Mesodermal cell (in vitro differentiated cells): ENCODE data around the gene WDR88.
"Not testable (repeated sequence)": the region's sequence is repeated elsewhere in the genome, so short reads cannot be mapped to it uniquely, and the experiment has no call there.

Experiments used
- H3K27ac ChIP-seq: 2 replicates; pipeline ENCODE4 v1.7.0; 2013; ENCODE audit warnings: mild to moderate bottlenecking, low read depth, low read length, moderate library complexity; ENCODE audit not compliant: severe bottlenecking
- H3K36me3 ChIP-seq: 2 replicates; pipeline ENCODE4 v1.7.1; 2013; ENCODE audit warnings: mild to moderate bottlenecking, low read length, moderate library complexity; ENCODE audit not compliant: control insufficient read depth, insufficient read depth
- H3K4me1 ChIP-seq: one replicate; pipeline ENCODE4 v1.7.1; 2013; ENCODE audit warnings: mild to moderate bottlenecking, low read length; ENCODE audit not compliant: insufficient read depth, control insufficient read depth, poor library complexity, severe bottlenecking
- H3K4me3 ChIP-seq: 2 replicates; pipeline ENCODE4 v1.7.0; 2013; ENCODE audit warnings: low read length, control low read depth, mild to moderate bottlenecking; ENCODE audit not compliant: insufficient read depth, poor library complexity, severe bottlenecking; ENCODE audit errors: extremely low read depth
- H3K9me3 ChIP-seq: 2 replicates; pipeline ENCODE4 v1.7.1; 2013; ENCODE audit warnings: mild to moderate bottlenecking, low read length, moderate library complexity; ENCODE audit not compliant: control insufficient read depth
- WGBS, 2 experiments: methylation state at CpG; one replicate each; pipeline ENCODE4 v1.1.5; 2013; ENCODE audit warnings: missing lambda C conversion rate in 2 of 2; ENCODE audit not compliant: insufficient coverage in 2 of 2; 5-methylcytosine and 5-hydroxymethylcytosine counted together

The WDR88 gene

GRCh38 chr19:33214596-33214995, 82.7 kb downstream of the WDR88 start:
- WGBS, 2 experiments, result 53 to 71% methylated on average over 4 to 5 of the region's 6 CpGs
- Histone ChIP-seq H3K27ac (no peak overlapping the region), H3K4me3 (no peak overlapping the region), H3K36me3 (no peaks in the 10 kb centered on the region), H3K9me3 (no peaks in the 10 kb centered on the region), H3K4me1 (peaks cover 2% of the 10 kb centered on the region)

GRCh38 chr19:33215438-33216197, 83.7 kb downstream of the WDR88 start:
- Histone ChIP-seq H3K9me3 (no peaks in the 10 kb centered on the region), H3K36me3 (no peaks in the 10 kb centered on the region), H3K4me1 (peaks cover 3% of the 10 kb centered on the region), H3K27ac (no peak overlapping the region), H3K4me3 (no peak overlapping the region)
- WGBS, 2 experiments, result 91 to 93% methylated on average over 7 to 17 of the region's 19 CpGs

- WGBS, 2 experiments, result 66 to 67% methylated on average over 11 of the region's 12 CpGs
- H3K36me3 ChIP-seq, result no peaks in the 10 kb centered on the region
Observed at GRCh38 chr19:33216198-33216830, 84.4 kb downstream of the WDR88 start.

GRCh38 chr19:33217881-33218280, 86.0 kb downstream of the WDR88 start:
- WGBS, 2 experiments, result 88 to 93% methylated on average over 5 to 6 of the region's 8 CpGs
- Histone ChIP-seq H3K9me3 (no peaks in the 10 kb centered on the region), H3K4me1 (peaks cover 3% of the 10 kb centered on the region), H3K27ac (no peak overlapping the region), H3K4me3 (no peak overlapping the region), H3K36me3 (no peaks in the 10 kb centered on the region)

More at GRCh38 chr19:33216198-33216830, 84.4 kb downstream of the WDR88 start:
- H3K9me3 ChIP-seq, result no peaks in the 10 kb centered on the region
- H3K4me1 ChIP-seq, result peaks cover 3% of the 10 kb centered on the region
- H3K27ac ChIP-seq, result no peak overlapping the region
- H3K4me3 ChIP-seq, result no peak overlapping the region

- H3K4me1 ChIP-seq, result peaks cover 3% of the 10 kb centered on the region
- H3K36me3 ChIP-seq, result no peaks in the 10 kb centered on the region
- WGBS, 2 experiments, result 69 to 81% methylated on average over 11 to 12 of the region's 12 CpGs
- H3K9me3 ChIP-seq, result no peaks in the 10 kb centered on the region
- H3K4me3 ChIP-seq, result no peak overlapping the region
- H3K27ac ChIP-seq, result no peak overlapping the region
Observed at GRCh38 chr19:33219261-33219815, 87.4 kb downstream of the WDR88 start.

GRCh38 chr19:33220115-33220514, 88.2 kb downstream of the WDR88 start:
- Histone ChIP-seq H3K4me1 (peaks cover 3% of the 10 kb centered on the region), H3K27ac (no peak overlapping the region), H3K36me3 (no peaks in the 10 kb centered on the region), H3K9me3 (no peaks in the 10 kb centered on the region), H3K4me3 (no peak overlapping the region)
- 93 to 95% methylated on average over 14 to 18 of the region's 18 CpGs for WGBS, 2 experiments

GRCh38 chr19:33220735-33221134, 88.8 kb downstream of the WDR88 start:
- H3K4me1 ChIP-seq, result peaks cover 3% of the 10 kb centered on the region
- no peak overlapping the region for H3K4me3 ChIP-seq
- H3K27ac ChIP-seq, result no peak overlapping the region
- no peaks in the 10 kb centered on the region for H3K36me3 ChIP-seq
- 83 to 86% methylated on average over 9 of the region's 9 CpGs for WGBS, 2 experiments
- no peaks in the 10 kb centered on the region for H3K9me3 ChIP-seq

GRCh38 chr19:33221638-33222037, 89.7 kb downstream of the WDR88 start:
- Histone ChIP-seq H3K4me3 (no peak overlapping the region), H3K36me3 (no peaks in the 10 kb centered on the region), H3K4me1 (peaks cover 12% of the 10 kb centered on the region), H3K27ac (no peak overlapping the region), H3K9me3 (no peaks in the 10 kb centered on the region)
- 91 to 95% methylated on average over 5 to 6 of the region's 6 CpGs for WGBS, 2 experiments

GRCh38 chr19:33222255-33222654, 90.3 kb downstream of the WDR88 start:
- H3K4me3 ChIP-seq, H3K9me3 ChIP-seq, H3K27ac ChIP-seq, H3K36me3 ChIP-seq: not testable (repeated sequence)
- WGBS, 2 experiments, result no CpG with 5 or more reads among the region's 2 CpGs
- peaks cover 12% of the 10 kb centered on the region for H3K4me1 ChIP-seq

- peaks cover 24% of the 10 kb centered on the region for H3K9me3 ChIP-seq
- WGBS, 2 experiments, result 71 to 82% methylated on average over 11 to 15 of the region's 18 CpGs
- H3K4me1 ChIP-seq, result peaks cover 9% of the 10 kb centered on the region
- H3K27ac ChIP-seq, result no peak overlapping the region
- no peak overlapping the region for H3K4me3 ChIP-seq
- no peaks in the 10 kb centered on the region for H3K36me3 ChIP-seq
Observed at GRCh38 chr19:33224694-33225457, 93.0 kb downstream of the WDR88 start.
